NB4 (cell line): ENCODE measurements around the gene SPATA24.
"Not testable (repeated sequence)": the region's sequence is repeated elsewhere in the genome, so short reads cannot be mapped to it uniquely, and the experiment has no call there.

ENCODE experiments used
- DNase-seq: peaks from one replicate; pipeline ENCODE4 v3.0.0; 2010; ENCODE audit warnings: low read depth
- H3K4me3 ChIP-seq: one replicate; pipeline ENCODE4 v1.5.1; 2011; ENCODE audit warnings: mild to moderate bottlenecking, low read depth, low read length, moderate library complexity
- CTCF ChIP-seq: IDR thresholded peaks from one replicate; pipeline ENCODE4 v1.5.1; 2012; ENCODE audit warnings: low read depth, low read length
- MYC ChIP-seq: IDR thresholded peaks from 2 replicates; pipeline ENCODE4 v1.6.1; 2011; ENCODE audit warnings: low read depth, low read length
- POLR2A ChIP-seq: IDR thresholded peaks from 2 replicates; pipeline ENCODE4 v1.6.1; 2011; ENCODE audit warnings: mild to moderate bottlenecking; ENCODE audit not compliant: insufficient read length; ENCODE audit errors: extremely low read depth
- TF ChIP-seq, protein P1 (sequence below): IDR thresholded peaks from 2 replicates; pipeline ENCODE4 v1.6.1; 2011; ENCODE audit warnings: low read depth, low read length

The SPATA24 gene

DNA sequence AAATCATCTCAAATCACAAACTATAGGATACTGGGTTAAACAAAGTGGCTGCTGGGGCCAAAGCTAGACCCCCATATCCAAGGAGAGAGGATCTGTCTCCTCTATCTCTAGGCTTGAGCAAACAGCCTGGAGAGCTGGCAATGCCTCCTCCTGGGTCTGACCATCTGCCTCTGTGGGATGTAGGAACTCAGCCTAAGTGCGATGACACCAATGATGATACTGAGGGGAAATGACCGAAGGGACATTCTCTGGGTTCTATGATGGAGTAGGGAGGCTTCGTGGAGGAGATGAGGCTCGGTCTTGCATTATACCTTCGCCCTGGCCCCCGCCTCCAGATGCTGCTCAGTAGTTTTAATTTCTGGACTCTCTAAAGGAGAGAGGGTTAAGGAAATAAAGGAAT, 9.3 kb upstream of the SPATA24 start:
- no peak for DNase-seq
- TF ChIP-seq CTCF (no peak), POLR2A (no peak), MYC (no peak)
- TF ChIP-seq, protein P1, sequence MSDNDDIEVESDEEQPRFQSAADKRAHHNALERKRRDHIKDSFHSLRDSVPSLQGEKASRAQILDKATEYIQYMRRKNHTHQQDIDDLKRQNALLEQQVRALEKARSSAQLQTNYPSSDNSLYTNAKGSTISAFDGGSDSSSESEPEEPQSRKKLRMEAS: no peak
- H3K4me3 ChIP-seq: no peak overlapping the region

DNA sequence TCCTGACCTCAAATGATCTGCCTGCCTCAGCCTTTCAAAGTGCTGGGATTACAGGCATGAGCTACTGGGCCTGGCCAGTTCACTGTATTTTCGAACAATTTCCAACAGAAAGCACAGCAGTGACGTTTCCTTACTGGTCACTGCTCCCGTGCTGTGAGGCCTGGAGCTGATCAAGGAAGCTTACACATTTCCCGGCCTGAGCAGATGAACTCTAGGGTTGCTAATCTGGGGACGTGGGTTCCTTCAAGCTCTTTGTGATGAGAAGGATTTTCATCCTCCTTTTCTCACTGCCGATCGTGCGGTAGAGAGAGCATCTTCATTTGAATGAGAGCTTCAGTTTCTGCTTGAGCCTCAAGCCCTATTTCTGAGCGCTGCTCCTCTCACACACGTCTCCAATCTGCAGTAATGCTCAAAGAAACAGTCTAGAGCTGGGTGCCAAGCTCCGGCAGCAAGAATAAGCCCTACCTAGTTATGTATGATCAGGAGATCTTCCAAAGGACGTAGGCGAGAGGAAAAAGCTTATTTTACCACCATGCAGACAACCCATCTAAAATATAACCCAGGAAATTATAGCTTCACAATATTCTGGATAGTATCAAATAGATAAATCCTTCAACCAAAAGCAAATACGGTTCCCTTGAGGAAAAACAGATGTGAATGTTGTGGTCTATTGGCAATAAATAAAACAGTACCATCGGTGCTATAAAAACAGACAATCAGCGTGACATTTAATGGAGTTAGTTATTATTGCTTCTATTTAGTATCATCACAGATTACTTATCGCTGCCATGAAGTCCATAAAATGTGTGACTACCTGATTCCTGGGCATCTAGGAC, 7.3 kb upstream of the SPATA24 start:
- no peak overlapping the region for H3K4me3 ChIP-seq
- DNase-seq: no peak
- TF ChIP-seq, protein P1: no peak
- TF ChIP-seq MYC (no peak), POLR2A (no peak)

- TF ChIP-seq CTCF (no peak), POLR2A (no peak), MYC (no peak)
- TF ChIP-seq, protein P1: no peak
- H3K4me3 ChIP-seq: no peak overlapping the region
- no peak for DNase-seq
These were observed 6.5 kb upstream of the SPATA24 start for GRCh38 chr5:139410121-139410992.

DNA sequence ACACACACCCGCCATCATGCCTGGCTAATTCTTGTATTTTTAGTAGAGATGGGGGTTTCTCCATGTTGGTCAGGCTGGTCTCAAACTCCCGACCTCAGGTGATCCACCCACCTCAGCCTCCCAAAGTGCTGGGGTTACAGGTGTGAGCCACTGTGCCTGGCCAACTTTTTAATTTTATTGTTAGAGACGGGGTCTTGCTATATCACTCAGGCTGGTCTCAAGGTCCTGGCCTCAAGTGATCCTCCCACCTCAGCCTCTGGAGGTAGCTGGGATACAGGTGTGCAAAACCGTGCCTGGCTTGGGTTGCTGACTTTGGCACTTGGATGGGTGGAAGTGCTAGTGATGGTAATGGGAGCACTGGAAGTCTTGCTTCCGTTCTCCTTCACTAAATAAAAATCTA, 5.2 kb upstream of the SPATA24 start:
- H3K4me3 ChIP-seq, DNase-seq: not testable (repeated sequence)

GRCh38 chr5:139408191-139408590, 4.3 kb upstream of the SPATA24 start:
- H3K4me3 ChIP-seq: no peak overlapping the region
- no peak for DNase-seq
- TF ChIP-seq POLR2A (no peak), CTCF (no peak), MYC (no peak)
- TF ChIP-seq, protein P1: no peak

- peak; percentile 76 for DNase-seq
- TF ChIP-seq CTCF (no peak), POLR2A (no peak), MYC (no peak)
- TF ChIP-seq, protein P1: no peak
- H3K4me3 ChIP-seq: no peak overlapping the region
These were observed 3.6 kb upstream of the SPATA24 start for GRCh38 chr5:139407517-139407916.
